ENCODE data around the gene NSMF.

DNA sequence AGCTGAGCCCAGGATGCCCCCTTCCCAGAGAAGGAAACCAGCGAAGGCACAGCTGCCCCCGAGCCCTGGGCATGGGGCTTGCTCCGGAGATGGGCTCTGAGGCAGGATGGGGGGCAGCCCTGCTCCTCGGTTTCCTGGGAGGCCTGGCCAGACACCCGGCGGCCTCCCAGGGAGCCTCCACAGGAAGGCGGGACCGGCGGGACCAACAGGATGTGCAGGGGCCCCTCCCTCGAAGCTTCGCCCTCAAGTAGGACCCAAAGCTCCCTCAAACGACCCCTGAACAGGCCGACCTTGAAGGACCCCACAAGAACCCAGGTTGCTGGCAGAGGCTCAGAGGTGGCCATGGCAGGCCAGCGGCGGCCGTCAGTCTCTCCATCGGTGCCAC is 47.9 kb downstream of the NSMF start:
- TF ChIP-seq EZH2 (IDR thresholded peaks at IDR 0.05): no peak
- TF ChIP-seq POLR2AphosphoS5 (IDR thresholded peaks at IDR 0.05; ENCODE audit: borderline replicate concordance, low read depth, low read length): no peak
- no peak for TF ChIP-seq FOXP2 (optimal IDR thresholded peaks at IDR 0.05; ENCODE audit: control extremely low read depth, extremely low read length, insufficient read depth)

Measured in SK-N-MC (cell line).